Psoas muscle (tissue), 8 donors: ENCODE measurements around the gene PBX1. TPM values are rescaled to one million over a fixed set of nuclear protein-coding genes. Genes with fewer than 3 reads are reported as not detected.

Experiments
- ATAC-seq, 4 donors: fragments of 200-7000 bp; cut with Tn5 transposase; one replicate each; pipeline ENCODE4 v1.9.1; 2020; ENCODE audit warnings: moderate library complexity in 3 of 4, mild to moderate bottlenecking in 2 of 4
- DNase-seq, 2 donors: peaks; one replicate each; pipeline ENCODE4 v3.0.0-alpha.2; 2020
- H3K27ac ChIP-seq: fragments of 200-600 bp; one replicate; pipeline ENCODE4 v1.8.0; 2022
- H3K27me3 ChIP-seq, 3 donors: fragments of 200-600 bp in 1 of 3; one replicate each; pipeline versions ENCODE4 v1.6.1 to v1.8.0; 2013 to 2022; ENCODE audit warnings: low read length in 2 of 3, mild to moderate bottlenecking in 2 of 3, moderate library complexity in 1 of 3; ENCODE audit not compliant: insufficient read depth in 3 of 3
- H3K36me3 ChIP-seq, 2 donors: fragments of 200-600 bp in 1 of 2; one replicate each; pipeline versions ENCODE4 v1.6.1 to v1.8.0; 2013 to 2022; ENCODE audit warnings: low read depth in 1 of 2, mild to moderate bottlenecking in 1 of 2, moderate library complexity in 1 of 2; ENCODE audit not compliant: insufficient read depth in 1 of 2
- H3K4me1 ChIP-seq: fragments of 200-600 bp; one replicate; pipeline ENCODE4 v1.8.0; 2022
- H3K4me3 ChIP-seq: fragments of 200-600 bp; one replicate; pipeline ENCODE4 v1.8.0; 2022; ENCODE audit warnings: mild to moderate bottlenecking
- H3K9me3 ChIP-seq: fragments of 200-600 bp; one replicate; pipeline ENCODE4 v1.8.0; 2022
- WGBS, 3 donors: extraction: QIAGEN DNeasy Blood & Tissue Kit; methylation state at CpG; one replicate each; pipeline versions ENCODE4 v1.1.6 to v1.1.7; 2013; 5-methylcytosine and 5-hydroxymethylcytosine counted together
- intact Hi-C, 2 donors: fragments of 100-400 bp; cut with DNase I; formaldehyde crosslinking; loops; one replicate each; pipeline versions ENCODE4 v1.11.0 to v1.14.2; 2022
- polyA plus RNA-seq, 3 donors: library from polyadenylated mRNA; stranded (reverse); fragments of 200-250 nt; gene quantifications; one replicate each; pipeline ENCODE4 v1.2.3, GENCODE V29; 2013
- total RNA-seq, 4 donors: library from RNA; stranded (reverse); fragmentation: NEBNext Ultra II Directional in 2 of 4; extraction: Animal tissue kit (Norgen Biotek cat#: 25700) in 2 of 4; gene quantifications; one replicate each; pipeline versions ENCODE4 v1.2.1 to v1.2.4, GENCODE V29; 2021 to 2023
- TF ChIP-seq, protein P1 (sequence below): fragments of 200-600 bp; IDR thresholded peaks from one replicate; pipeline ENCODE4 v1.8.0; 2022; ENCODE audit warnings: antibody characterized with exemption
- donor health status: healthy with polysubstance abuse.
- donor health status: DM: no; HTN: no; CAD: no; lungs with moderate emphysema.
- donor health status: Bipolar disorder and iron deficiency.
- donor health status: healthy.
- donor health status: DM: yes; HTN: yes; CAD: no.
- donor health status: DM: no; HTN: no; CAD: no.
- donor health status: DM: no; HTN: no; CAD: no.
- donor health status: DM: yes; HTN: yes; CAD: no.

PBX1 gene
- total and polyA plus RNA-seq, 7 donors, result 10.6 to 69.9 (median 59.3) TPM

DNA sequence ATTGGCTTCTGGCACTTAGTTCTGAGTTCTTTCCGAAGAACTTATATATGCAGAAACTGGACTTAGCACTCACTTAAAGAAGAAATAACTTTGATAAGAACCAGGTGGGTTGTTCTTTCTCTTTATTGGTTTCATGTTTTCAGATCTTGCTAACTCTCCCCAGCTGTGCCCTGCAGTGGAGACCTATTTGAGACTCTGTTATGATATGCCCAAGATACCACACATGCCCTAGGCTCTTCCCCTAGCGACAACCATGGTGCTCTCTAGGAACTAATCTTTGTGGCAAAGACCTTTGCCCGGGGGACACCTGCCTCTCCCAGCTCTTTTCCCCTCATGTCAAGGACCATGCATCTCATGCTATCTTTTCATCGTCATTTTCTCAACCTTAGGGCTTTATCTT is 128.8 kb downstream of the PBX1 start:
- 86 to 95% (median 90%) methylated on average over 4 of the region's 4 CpGs for WGBS, 3 donors
- H3K4me3 ChIP-seq, result no peak overlapping the region
- ATAC-seq, result no peak
- no peaks in the 10 kb centered on the region for H3K9me3 ChIP-seq
- intact Hi-C loops, result no loop called here
- H3K36me3 ChIP-seq, result no peaks in the 10 kb centered on the region
- DNase-seq, result no peak
- no peak overlapping the region for H3K27ac ChIP-seq
- peaks cover under 1% of the 10 kb centered on the region for H3K4me1 ChIP-seq
- TF ChIP-seq, protein P1, sequence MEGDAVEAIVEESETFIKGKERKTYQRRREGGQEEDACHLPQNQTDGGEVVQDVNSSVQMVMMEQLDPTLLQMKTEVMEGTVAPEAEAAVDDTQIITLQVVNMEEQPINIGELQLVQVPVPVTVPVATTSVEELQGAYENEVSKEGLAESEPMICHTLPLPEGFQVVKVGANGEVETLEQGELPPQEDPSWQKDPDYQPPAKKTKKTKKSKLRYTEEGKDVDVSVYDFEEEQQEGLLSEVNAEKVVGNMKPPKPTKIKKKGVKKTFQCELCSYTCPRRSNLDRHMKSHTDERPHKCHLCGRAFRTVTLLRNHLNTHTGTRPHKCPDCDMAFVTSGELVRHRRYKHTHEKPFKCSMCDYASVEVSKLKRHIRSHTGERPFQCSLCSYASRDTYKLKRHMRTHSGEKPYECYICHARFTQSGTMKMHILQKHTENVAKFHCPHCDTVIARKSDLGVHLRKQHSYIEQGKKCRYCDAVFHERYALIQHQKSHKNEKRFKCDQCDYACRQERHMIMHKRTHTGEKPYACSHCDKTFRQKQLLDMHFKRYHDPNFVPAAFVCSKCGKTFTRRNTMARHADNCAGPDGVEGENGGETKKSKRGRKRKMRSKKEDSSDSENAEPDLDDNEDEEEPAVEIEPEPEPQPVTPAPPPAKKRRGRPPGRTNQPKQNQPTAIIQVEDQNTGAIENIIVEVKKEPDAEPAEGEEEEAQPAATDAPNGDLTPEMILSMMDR, result no peak
- H3K27me3 ChIP-seq, result no peaks in the 10 kb centered on the region

DNA sequence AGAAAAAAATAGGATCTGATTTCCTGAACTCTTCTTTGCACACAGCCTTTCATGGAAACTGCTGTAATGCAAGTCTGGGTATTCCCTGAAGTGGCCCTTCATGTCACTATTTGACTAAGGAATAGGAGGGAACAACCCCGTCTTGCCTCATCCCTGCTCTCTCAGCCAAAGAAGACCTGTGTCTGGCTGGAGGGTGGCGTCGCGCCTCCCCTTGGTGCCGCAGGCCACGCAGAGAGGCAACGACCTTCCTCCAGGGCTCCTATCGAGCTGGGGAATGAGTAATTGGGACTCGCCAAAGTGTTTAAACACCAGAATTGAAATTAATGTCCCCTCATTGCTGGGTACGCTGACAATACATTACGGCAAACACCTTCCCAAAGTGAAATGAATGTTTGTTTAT is 129.8 kb downstream of the PBX1 start:
- intact Hi-C loops, result no loop called here

DNA sequence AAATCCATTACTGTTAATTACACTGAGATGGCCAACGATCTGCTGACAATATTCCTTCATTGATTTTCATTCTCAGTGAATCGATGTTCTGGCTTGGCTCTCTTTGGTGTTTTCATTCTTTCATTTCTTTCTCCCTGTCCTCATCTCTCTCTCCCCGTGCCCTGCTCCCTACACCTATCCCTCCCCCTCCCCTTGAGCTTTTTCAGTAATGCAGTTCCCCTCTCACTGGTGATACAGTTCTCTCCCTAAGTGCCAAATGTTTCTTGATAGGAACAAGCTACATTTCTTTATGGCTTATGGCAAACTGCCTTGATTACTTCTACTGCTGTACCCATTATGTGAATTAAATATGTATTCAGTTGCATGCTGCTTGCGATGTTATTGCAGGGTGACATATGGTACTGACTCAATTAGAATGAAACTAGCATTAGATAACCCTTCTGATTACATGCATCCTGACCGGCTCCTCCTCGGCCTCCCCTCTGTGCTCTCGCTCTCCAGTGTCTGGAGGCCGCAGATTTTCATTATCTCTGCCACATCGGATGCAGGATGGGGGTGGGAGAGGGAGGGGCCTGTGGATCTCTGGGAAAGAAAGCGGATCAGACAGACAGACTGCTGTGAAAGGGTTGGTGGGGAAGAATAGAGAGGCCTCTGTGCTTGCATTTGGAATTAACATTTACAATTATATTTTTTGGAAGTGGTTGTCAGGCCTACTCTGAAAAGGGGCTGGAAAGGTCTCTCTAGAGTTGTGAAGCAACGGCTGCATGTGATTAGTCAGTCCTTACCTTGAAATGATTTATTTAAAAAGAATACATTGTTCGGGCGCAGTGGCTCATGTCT is 130.9 kb downstream of the PBX1 start:
- Histone ChIP-seq H3K9me3 (no peaks in the 10 kb centered on the region), H3K4me1 (peaks cover 8% of the 10 kb centered on the region), H3K27me3 (no peaks in the 10 kb centered on the region), H3K27ac (no peak overlapping the region), H3K4me3 (no peak overlapping the region), H3K36me3 (no peaks in the 10 kb centered on the region)
- intact Hi-C loops, result loop anchor here in 1 of 2 donors (5.0 kb wide), 1 partner anchor 43 kb away; no protein-coding TSS in a partner anchor
- no peak for DNase-seq
- TF ChIP-seq, protein P1, result no peak
- no peak for ATAC-seq
- 87 to 90% (median 88%) methylated on average over 13 of the region's 13 CpGs for WGBS, 3 donors

More for the DNA sequence above, 129.8 kb downstream of the PBX1 start:
- Histone ChIP-seq H3K4me1 (peaks cover 4% of the 10 kb centered on the region), H3K27ac (no peak overlapping the region), H3K9me3 (no peaks in the 10 kb centered on the region), H3K36me3 (no peaks in the 10 kb centered on the region), H3K27me3 (no peaks in the 10 kb centered on the region), H3K4me3 (no peak overlapping the region)
- 90 to 94% (median 93%) methylated on average over 11 of the region's 11 CpGs for WGBS, 3 donors
- ATAC-seq, result no peak
- no peak for DNase-seq
- TF ChIP-seq, protein P1, result no peak

DNA sequence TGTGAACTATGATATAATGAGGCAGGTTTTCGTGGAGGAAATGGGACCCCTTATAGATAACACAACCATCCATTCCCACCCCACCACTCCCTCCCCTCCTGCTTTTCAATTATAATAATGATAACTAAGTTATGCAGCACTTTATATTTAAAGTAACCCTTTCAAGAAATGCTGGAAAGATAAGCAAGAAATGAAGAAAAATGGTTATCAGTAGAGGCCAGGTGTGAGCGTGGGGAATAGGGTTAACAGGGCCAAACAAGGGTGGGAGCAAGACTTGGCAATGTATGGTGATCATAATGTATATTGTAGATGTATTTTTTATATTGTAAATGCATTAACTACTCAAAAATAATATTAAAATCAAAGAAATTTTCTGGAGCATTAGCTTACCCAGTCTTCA is 133.4 kb downstream of the PBX1 start:
- ATAC-seq, result no peak

More for the DNA sequence above, 133.4 kb downstream of the PBX1 start:
- TF ChIP-seq, protein P1, result no peak
- Histone ChIP-seq H3K4me1 (peaks cover 19% of the 10 kb centered on the region), H3K27ac (no peak overlapping the region), H3K9me3 (no peaks in the 10 kb centered on the region), H3K27me3 (no peaks in the 10 kb centered on the region), H3K36me3 (peaks cover 0 to 3% of the 10 kb centered on the region in 2 donors), H3K4me3 (no peak overlapping the region)
- intact Hi-C loops, result loop anchor here in 1 of 2 donors (5.0 kb wide), 1 partner anchor 45 kb away; no protein-coding TSS in a partner anchor
- no peak for DNase-seq
- 93 to 95% (median 95%) methylated on average over 2 of the region's 2 CpGs for WGBS, 3 donors
